Measurements from ENCODE around the gene NOL3. TPM values are rescaled to one million over a fixed set of nuclear protein-coding genes. Genes with fewer than 3 reads are reported as not detected.

Gene NOL3
- total RNA-seq, 1 donor from 2014 or later, result 5.8 TPM

DNA sequence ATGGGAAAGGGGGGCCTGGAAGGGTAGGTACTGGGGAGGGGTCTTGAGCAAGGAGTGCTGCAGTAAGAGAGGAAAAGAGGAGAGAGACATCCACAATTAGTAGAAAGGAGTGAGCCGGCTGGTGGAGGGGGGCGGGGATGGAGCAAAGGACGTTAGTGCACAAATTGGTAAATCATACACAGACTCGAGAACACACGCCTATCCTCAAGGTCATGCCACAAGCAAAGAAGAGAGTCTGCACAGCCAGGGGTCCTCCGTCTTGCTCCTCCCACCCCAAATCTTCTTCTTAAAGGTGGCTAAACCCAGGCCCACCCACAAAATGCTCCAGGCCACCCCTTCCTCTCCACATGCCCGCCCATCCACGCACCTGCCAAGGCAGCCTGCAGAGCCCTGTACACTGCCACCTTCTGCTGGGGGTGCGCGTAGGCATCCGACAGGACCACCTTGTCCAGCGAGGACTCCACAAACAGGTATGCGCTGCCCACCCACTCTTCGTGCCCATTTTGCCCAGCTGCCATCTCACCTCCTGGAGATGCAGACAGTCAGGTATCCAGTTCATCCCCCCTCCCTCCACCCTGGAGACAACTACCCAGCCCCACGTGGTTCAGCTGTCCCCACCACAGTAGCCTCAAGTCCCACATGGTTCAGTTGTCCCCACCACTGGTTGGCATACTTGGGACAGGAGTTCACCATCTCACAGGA lies 14.0 kb upstream of the NOL3 start:
- Mint-ChIP-seq H3K36me3 (ENCODE audit: low read depth) (no peaks in the 10 kb centered on the region), H3K27ac (ENCODE audit: unreplicated experiment) (no peak overlapping the region), H3K27me3 (ENCODE audit: low read depth) (peaks cover 95% of the 10 kb centered on the region), H3K4me3 (no peak overlapping the region), H3K4me1 (peaks cover 15% of the 10 kb centered on the region), H3K9me3 (no peaks in the 10 kb centered on the region)
- TF ChIP-seq, protein P1, sequence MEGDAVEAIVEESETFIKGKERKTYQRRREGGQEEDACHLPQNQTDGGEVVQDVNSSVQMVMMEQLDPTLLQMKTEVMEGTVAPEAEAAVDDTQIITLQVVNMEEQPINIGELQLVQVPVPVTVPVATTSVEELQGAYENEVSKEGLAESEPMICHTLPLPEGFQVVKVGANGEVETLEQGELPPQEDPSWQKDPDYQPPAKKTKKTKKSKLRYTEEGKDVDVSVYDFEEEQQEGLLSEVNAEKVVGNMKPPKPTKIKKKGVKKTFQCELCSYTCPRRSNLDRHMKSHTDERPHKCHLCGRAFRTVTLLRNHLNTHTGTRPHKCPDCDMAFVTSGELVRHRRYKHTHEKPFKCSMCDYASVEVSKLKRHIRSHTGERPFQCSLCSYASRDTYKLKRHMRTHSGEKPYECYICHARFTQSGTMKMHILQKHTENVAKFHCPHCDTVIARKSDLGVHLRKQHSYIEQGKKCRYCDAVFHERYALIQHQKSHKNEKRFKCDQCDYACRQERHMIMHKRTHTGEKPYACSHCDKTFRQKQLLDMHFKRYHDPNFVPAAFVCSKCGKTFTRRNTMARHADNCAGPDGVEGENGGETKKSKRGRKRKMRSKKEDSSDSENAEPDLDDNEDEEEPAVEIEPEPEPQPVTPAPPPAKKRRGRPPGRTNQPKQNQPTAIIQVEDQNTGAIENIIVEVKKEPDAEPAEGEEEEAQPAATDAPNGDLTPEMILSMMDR (conservative IDR thresholded peaks at IDR 0.05), result no peak
- no peak for DNase-seq (ENCODE audit: low read depth, low spot score)

DNA sequence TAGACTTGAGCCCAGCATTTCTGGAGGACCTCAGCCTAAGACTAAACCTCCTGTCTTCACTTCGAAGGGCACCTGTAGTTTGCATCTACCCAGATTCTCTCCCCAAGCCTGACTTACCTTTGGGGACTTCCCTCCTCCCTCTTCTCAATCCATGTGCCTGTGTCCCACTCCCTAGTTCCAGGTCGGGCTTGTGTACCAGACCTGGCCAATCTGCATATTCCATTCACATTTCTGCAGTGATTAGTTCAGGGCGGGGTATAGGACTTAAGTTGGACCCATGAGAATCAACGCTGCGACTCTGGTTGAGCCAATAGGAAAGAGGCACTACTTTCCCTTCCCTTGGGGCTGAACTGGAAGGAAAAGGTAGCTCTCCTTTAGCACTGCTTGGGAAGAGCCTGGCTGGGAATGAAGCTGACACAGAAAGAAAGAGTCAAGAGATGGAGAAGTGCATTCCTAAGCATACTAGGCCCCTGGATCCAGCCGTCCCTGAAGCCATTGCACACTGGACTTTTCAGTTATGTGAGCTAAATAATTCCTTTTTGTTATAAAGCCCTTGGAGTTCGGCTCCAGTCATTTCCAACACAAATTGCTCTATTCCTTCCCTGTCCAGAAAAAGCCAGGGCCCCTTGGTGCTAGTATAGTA lies 13.1 kb upstream of the NOL3 start:
- Mint-ChIP-seq H3K4me1 (peaks cover 15% of the 10 kb centered on the region), H3K9me3 (no peaks in the 10 kb centered on the region), H3K4me3 (peak overlapping the region; percentile 54), H3K27ac (ENCODE audit: unreplicated experiment) (no peak overlapping the region), H3K36me3 (ENCODE audit: low read depth) (no peaks in the 10 kb centered on the region), H3K27me3 (ENCODE audit: low read depth) (peaks cover 95% of the 10 kb centered on the region)
- TF ChIP-seq, protein P1 (conservative IDR thresholded peaks at IDR 0.05), result no peak
- no peak for DNase-seq (ENCODE audit: low read depth, low spot score)

DNA sequence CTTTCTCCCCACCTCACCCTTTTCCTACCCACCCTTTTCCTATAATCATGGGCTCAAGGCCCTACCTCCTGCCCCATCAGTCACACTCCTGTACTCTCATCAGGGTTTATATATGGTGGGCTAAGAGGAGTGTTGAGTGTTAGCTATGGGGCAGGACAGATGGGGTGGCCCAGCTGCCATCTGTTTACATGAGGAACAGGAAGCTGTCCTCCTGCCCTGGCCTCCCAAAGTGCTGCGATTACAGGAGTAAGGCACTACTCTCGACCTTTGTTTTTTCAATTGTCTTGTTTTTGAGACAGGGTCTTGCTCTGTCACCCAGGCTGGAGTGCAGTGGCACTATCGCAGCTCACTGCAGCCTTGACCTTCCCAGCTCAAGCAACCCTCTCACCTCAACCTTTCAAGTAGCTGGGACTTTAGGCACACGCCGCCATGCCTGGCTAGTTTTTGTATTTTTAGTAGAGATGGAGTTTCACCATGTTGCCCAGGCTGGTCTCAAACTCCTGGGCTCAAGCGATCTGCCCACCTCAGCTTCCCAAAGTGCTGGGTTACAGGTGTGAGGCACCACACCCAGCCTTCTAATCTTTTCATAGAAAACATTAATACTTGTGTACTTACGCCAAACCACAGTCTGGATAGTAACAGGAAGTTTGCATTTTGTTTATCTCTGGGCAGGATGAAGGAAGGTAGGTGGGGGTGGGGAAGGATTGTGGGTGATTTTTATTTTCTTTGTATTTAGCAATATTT lies 12.3 kb upstream of the NOL3 start:
- Mint-ChIP-seq H3K27me3 (ENCODE audit: low read depth) (peaks cover 95% of the 10 kb centered on the region), H3K36me3 (ENCODE audit: low read depth) (no peaks in the 10 kb centered on the region), H3K4me1 (peaks cover 15% of the 10 kb centered on the region), H3K9me3 (no peaks in the 10 kb centered on the region), H3K27ac (ENCODE audit: unreplicated experiment) (no peak overlapping the region), H3K4me3 (peak overlapping the region; percentile 54)
- TF ChIP-seq, protein P1 (conservative IDR thresholded peaks at IDR 0.05), result no peak
- no peak for DNase-seq (ENCODE audit: low read depth, low spot score)

DNA sequence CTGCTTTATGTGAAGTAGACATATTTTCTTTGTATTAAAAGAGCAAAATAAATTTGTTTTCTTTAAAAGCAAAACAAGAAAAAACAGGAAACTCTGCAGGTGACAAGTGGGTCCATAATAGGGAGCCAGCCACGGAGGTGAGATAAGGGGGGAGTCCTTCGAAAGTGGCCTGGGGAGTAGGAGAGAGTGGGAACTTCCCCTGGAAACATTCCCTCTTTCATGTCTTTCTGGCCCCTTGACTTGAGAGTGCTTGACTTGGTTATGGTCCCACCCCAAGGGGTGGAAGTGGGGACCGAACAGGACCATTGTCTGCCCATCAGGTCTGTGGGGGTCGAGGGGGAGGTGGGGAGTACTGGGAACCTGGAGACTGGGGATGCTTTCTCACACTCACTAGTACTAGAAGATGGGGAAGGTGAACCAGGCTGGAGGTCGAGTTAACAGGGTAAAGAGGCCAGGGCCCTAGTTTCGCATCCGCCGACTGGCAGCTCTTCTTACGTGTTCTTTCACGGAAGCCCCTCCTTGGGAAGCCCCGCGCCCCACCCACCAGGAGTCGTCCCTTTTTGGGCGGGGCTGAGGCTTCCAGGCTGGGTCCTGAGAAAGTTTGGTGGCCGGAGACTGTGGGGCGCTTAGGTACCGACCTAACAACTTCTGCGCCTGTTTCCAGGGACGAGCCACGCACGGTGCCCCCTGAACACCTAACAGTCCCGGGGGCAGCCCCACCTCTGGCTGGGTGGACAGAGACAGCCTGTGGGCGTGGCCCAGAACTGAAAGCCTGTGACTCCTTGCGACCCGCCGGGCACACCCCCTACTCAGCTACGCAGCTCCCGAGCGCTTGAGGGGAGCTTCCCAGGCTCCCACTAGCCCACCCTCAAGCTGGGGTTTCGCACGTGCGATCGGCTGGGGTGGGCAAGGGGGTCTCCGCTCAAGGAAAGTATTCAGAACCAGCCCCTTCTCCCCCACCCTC lies 11.4 kb upstream of the NOL3 start:
- H3K4me3 Mint-ChIP-seq, result peak overlapping the region; percentile 54
- H3K36me3 Mint-ChIP-seq (ENCODE audit: low read depth), result no peaks in the 10 kb centered on the region
- H3K9me3 Mint-ChIP-seq, result no peaks in the 10 kb centered on the region
- TF ChIP-seq, protein P1 (conservative IDR thresholded peaks at IDR 0.05), result no peak
- peaks cover 95% of the 10 kb centered on the region for H3K27me3 Mint-ChIP-seq (ENCODE audit: low read depth)
- peaks cover 15% of the 10 kb centered on the region for H3K4me1 Mint-ChIP-seq
- DNase-seq (ENCODE audit: low read depth, low spot score), result no peak
- no peak overlapping the region for H3K27ac Mint-ChIP-seq (ENCODE audit: unreplicated experiment)

DNA sequence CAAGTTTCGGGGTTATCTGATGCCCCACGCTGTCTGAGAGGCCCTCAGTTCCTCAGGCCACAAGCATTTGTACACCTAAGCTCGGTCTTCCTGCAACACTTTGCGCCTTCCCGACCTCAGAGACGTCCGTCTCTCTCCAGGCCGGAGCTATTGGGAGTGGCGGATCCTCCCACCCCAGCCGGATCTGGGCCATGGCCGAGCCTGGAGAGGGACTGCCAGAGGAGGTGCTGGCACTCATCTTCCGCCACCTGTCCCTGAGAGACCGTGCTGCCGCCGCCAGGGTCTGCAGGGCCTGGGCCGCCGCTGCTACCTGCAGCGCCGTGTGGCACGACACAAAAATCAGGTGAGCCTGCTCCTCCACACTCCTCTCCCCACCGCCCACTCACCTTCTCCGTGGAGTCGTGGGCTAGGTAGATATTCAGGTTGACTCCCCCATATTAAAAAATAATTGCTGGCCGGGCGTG lies 8.7 kb upstream of the NOL3 start:
- H3K4me1 Mint-ChIP-seq, result peaks cover 15% of the 10 kb centered on the region
- H3K27me3 Mint-ChIP-seq (ENCODE audit: low read depth), result peaks cover 97% of the 10 kb centered on the region
- H3K4me3 Mint-ChIP-seq, result peak overlapping the region; percentile 64
- DNase-seq (ENCODE audit: low read depth, low spot score), result no peak
- TF ChIP-seq, protein P1 (conservative IDR thresholded peaks at IDR 0.05), result no peak
- no peak overlapping the region for H3K27ac Mint-ChIP-seq (ENCODE audit: unreplicated experiment)
- H3K9me3 Mint-ChIP-seq, result no peaks in the 10 kb centered on the region
- H3K36me3 Mint-ChIP-seq (ENCODE audit: low read depth), result no peaks in the 10 kb centered on the region

Measured in neural crest cell (in vitro differentiated cells).